Panc1 (cell line): Measurements from ENCODE around the gene WDR72. TPM values are rescaled to one million over a fixed set of nuclear protein-coding genes. Genes with fewer than 3 reads are reported as not detected.

ENCODE experiments used
- ATAC-seq: fragments of 200-7000 bp; cut with Tn5 transposase; 2 replicates; pipeline ENCODE4 v1.9.1; 2020; ENCODE audit warnings: mild to moderate bottlenecking, moderate library complexity
- BruUV-seq: library from RNA; stranded (reverse); fragments of 400-500 nt; replicated peaks from 2 replicates; lab custom pipeline; 2021; lab: Mats Ljungman, UMichigan
- CTCF ChIA-PET: fragments of 300-600 bp; sonication (Branson Sonifier 250); formaldehyde crosslinking; loops from one replicate; lab custom pipeline; 2022; ENCODE audit warnings: antibody characterized with exemption; lab: Charles Lee
- POLR2A ChIA-PET: fragments of 300-600 bp; sonication (Branson Sonifier 250); formaldehyde crosslinking; loops from one replicate; lab custom pipeline; 2022; ENCODE audit warnings: antibody characterized with exemption; lab: Charles Lee
- DNase-seq: peaks from one replicate; pipeline ENCODE4 v3.0.0-alpha.2; 2010; ENCODE audit warnings: low read depth, low spot score
- H3K27ac ChIP-seq: 2 replicates; pipeline ENCODE4 v1.5.1; 2011; ENCODE audit warnings: mild to moderate bottlenecking, low read length, inconsistent platforms
- H3K27me3 ChIP-seq: fragments of 200-500 bp; sonication (Bioruptor generic); 2 replicates; pipeline ENCODE4 v1.6.0; 2014; ENCODE audit warnings: low read length, inconsistent platforms; ENCODE audit not compliant: control insufficient read depth, insufficient read depth
- H3K36me3 ChIP-seq: fragments of 200-500 bp; sonication (Bioruptor generic); 2 replicates; pipeline ENCODE4 v1.5.1; 2014; ENCODE audit warnings: inconsistent platforms, mild to moderate bottlenecking, low read length, moderate library complexity; ENCODE audit not compliant: control insufficient read depth, insufficient read depth
- H3K4me1 ChIP-seq: 2 replicates; pipeline ENCODE4 v1.5.1; 2011; ENCODE audit warnings: inconsistent platforms, mild to moderate bottlenecking, low read length, moderate library complexity; ENCODE audit not compliant: control insufficient read depth, insufficient read depth
- H3K4me3 ChIP-seq, 2 experiments: 2 replicates each; pipeline ENCODE4 v1.5.1; 2011 to 2012; ENCODE audit warnings: low read depth in 2 of 2, low read length in 2 of 2, mild to moderate bottlenecking in 2 of 2, inconsistent platforms in 1 of 2, moderate library complexity in 1 of 2
- H3K9me3 ChIP-seq: fragments of 200-500 bp; sonication (Bioruptor generic); 2 replicates; pipeline ENCODE4 v1.5.1; 2014; ENCODE audit warnings: low read depth, mild to moderate bottlenecking, inconsistent platforms, low read length, moderate library complexity; ENCODE audit not compliant: control insufficient read depth, insufficient read depth
- POLR2AphosphoS5 ChIP-seq: IDR thresholded peaks from 2 replicates; pipeline ENCODE4 v1.6.1; 2012; ENCODE audit warnings: mild to moderate bottlenecking, low read depth, low read length, moderate library complexity
- SIN3A ChIP-seq: IDR thresholded peaks from 2 replicates; pipeline ENCODE4 v1.6.1; 2012; ENCODE audit warnings: low read depth, mild to moderate bottlenecking, low read length, moderate library complexity, borderline replicate concordance; ENCODE audit not compliant: insufficient read depth
- TCF7L2 ChIP-seq: IDR thresholded peaks from 2 replicates; pipeline ENCODE4 v1.6.1; 2011; ENCODE audit warnings: mild to moderate bottlenecking, low read depth, low read length, inconsistent platforms
- in situ Hi-C: cut with HindIII; loops from 2 replicates; pipeline ENCODE4 v1.10.0; 2016; ENCODE audit warnings: low sequenced_read_pairs, low pct_unique_long_range_greater_than_20kb
- intact Hi-C: fragments of 100-400 bp; cut with micrococcal nuclease; formaldehyde crosslinking; loops from one replicate; pipeline ENCODE4 v1.10.0; 2022; ENCODE audit not compliant: unreplicated experiment
- total RNA-seq: library from RNA; stranded (reverse); gene quantifications from one replicate; pipeline ENCODE4 v1.2.1, GENCODE V29; 2021; ENCODE audit not compliant: unreplicated experiment
- TF ChIP-seq, protein P1 (sequence below), 2 experiments: IDR thresholded peaks; 2 replicates each; pipeline ENCODE4 v1.6.1; 2011 to 2012; ENCODE audit warnings: low read depth in 2 of 2, control low read depth in 1 of 2, low read length in 1 of 2, mild to moderate bottlenecking in 1 of 2, moderate library complexity in 1 of 2; ENCODE audit not compliant: insufficient read depth in 1 of 2
- TF ChIP-seq, protein P2 (sequence below): fragments of 450-650 bp; IDR thresholded peaks from 2 replicates; pipeline ENCODE4 v1.5.1; 2017; ENCODE audit warnings: mild to moderate bottlenecking

The WDR72 gene
- total RNA-seq, 1 experiment from 2014 or later, result 0.03 TPM

GRCh38 chr15:53565721-53566120 is 193.7 kb downstream of the WDR72 start:
- CTCF ChIA-PET, result no interaction called here
- Histone ChIP-seq H3K4me1 (no peaks in the 10 kb centered on the region), H3K27me3 (no peaks in the 10 kb centered on the region), H3K4me3 (no peak overlapping the region), H3K27ac (no peak overlapping the region), H3K9me3 (no peaks in the 10 kb centered on the region), H3K36me3 (no peaks in the 10 kb centered on the region)
- POLR2A ChIA-PET, result no interaction called here
- DNase-seq, result no peak
- in situ Hi-C loops (no loop called here), intact Hi-C loops (no loop called here)
- ATAC-seq, result no peak
- no TSS peak for BruUV-seq
- no peak for TF ChIP-seq POLR2AphosphoS5
- TF ChIP-seq SIN3A, result no peak
- TF ChIP-seq, protein P1, sequence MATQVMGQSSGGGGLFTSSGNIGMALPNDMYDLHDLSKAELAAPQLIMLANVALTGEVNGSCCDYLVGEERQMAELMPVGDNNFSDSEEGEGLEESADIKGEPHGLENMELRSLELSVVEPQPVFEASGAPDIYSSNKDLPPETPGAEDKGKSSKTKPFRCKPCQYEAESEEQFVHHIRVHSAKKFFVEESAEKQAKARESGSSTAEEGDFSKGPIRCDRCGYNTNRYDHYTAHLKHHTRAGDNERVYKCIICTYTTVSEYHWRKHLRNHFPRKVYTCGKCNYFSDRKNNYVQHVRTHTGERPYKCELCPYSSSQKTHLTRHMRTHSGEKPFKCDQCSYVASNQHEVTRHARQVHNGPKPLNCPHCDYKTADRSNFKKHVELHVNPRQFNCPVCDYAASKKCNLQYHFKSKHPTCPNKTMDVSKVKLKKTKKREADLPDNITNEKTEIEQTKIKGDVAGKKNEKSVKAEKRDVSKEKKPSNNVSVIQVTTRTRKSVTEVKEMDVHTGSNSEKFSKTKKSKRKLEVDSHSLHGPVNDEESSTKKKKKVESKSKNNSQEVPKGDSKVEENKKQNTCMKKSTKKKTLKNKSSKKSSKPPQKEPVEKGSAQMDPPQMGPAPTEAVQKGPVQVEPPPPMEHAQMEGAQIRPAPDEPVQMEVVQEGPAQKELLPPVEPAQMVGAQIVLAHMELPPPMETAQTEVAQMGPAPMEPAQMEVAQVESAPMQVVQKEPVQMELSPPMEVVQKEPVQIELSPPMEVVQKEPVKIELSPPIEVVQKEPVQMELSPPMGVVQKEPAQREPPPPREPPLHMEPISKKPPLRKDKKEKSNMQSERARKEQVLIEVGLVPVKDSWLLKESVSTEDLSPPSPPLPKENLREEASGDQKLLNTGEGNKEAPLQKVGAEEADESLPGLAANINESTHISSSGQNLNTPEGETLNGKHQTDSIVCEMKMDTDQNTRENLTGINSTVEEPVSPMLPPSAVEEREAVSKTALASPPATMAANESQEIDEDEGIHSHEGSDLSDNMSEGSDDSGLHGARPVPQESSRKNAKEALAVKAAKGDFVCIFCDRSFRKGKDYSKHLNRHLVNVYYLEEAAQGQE (IDR thresholded peaks at IDR 0.05; ENCODE audit: insufficient read depth in 1 of 2, low read depth in 2 of 2, low read length in 1 of 2), result no peak

- TF ChIP-seq, protein P1 (IDR thresholded peaks at IDR 0.05; ENCODE audit: insufficient read depth in 1 of 2, low read depth in 2 of 2, low read length in 1 of 2), result no peak
- no peak for TF ChIP-seq TCF7L2
- no peak for TF ChIP-seq POLR2AphosphoS5
- TF ChIP-seq SIN3A, result no peak
- TF ChIP-seq, protein P2, sequence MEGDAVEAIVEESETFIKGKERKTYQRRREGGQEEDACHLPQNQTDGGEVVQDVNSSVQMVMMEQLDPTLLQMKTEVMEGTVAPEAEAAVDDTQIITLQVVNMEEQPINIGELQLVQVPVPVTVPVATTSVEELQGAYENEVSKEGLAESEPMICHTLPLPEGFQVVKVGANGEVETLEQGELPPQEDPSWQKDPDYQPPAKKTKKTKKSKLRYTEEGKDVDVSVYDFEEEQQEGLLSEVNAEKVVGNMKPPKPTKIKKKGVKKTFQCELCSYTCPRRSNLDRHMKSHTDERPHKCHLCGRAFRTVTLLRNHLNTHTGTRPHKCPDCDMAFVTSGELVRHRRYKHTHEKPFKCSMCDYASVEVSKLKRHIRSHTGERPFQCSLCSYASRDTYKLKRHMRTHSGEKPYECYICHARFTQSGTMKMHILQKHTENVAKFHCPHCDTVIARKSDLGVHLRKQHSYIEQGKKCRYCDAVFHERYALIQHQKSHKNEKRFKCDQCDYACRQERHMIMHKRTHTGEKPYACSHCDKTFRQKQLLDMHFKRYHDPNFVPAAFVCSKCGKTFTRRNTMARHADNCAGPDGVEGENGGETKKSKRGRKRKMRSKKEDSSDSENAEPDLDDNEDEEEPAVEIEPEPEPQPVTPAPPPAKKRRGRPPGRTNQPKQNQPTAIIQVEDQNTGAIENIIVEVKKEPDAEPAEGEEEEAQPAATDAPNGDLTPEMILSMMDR, result no peak
- ATAC-seq, result no peak
- intact Hi-C loops, result no loop called here
- Histone ChIP-seq H3K36me3 (no peaks in the 10 kb centered on the region), H3K27ac (no peak overlapping the region), H3K27me3 (no peaks in the 10 kb centered on the region), H3K9me3 (no peaks in the 10 kb centered on the region), H3K4me1 (no peaks in the 10 kb centered on the region), H3K4me3 (no peak overlapping the region)
- DNase-seq, result no peak
- BruUV-seq, result no TSS peak
- POLR2A ChIA-PET, result no interaction called here
- CTCF ChIA-PET, result no interaction called here
- in situ Hi-C loops, result no loop called here
These were observed 194.8 kb downstream of the WDR72 start for GRCh38 chr15:53564647-53565046.
